Stomach (tissue), 9 donors: ENCODE measurements around the gene DDX39B. TPM values are rescaled to one million over a fixed set of nuclear protein-coding genes. Genes with fewer than 3 reads are reported as not detected.

ENCODE experiments used
- DNase-seq, 2 donors: peaks; one replicate each; pipeline versions ENCODE4 v3.0.0 to v3.0.0-alpha.2; 2013 to 2019
- H3K27ac ChIP-seq, 5 donors: fragments of 200-600 bp in 4 of 5; sonication (generic) in 4 of 5; one replicate each; pipeline ENCODE4 v1.5.1; 2013 to 2019; ENCODE audit warnings: mild to moderate bottlenecking in 1 of 5, moderate library complexity in 1 of 5
- H3K27me3 ChIP-seq, 3 donors: fragments of 200-600 bp; sonication (generic); one replicate each; pipeline ENCODE4 v1.5.1; 2017 to 2019; ENCODE audit warnings: mixed run types in 1 of 3
- H3K36me3 ChIP-seq, 4 donors: fragments of 200-600 bp; sonication (generic); 1 replicate in 3 of 4; 2 replicates in 1 of 4; pipeline ENCODE4 v1.5.1; 2016 to 2019
- H3K4me1 ChIP-seq, 4 donors: fragments of 200-600 bp; sonication (generic); one replicate each; pipeline ENCODE4 v1.5.1; 2016 to 2019
- H3K4me3 ChIP-seq, 4 donors: fragments of 200-600 bp; sonication (generic) in 3 of 4; one replicate each; pipeline ENCODE4 v1.5.1; 2016 to 2019; ENCODE audit warnings: mild to moderate bottlenecking in 1 of 4
- H3K9me3 ChIP-seq, 4 donors: fragments of 200-600 bp; sonication (generic); one replicate each; pipeline ENCODE4 v1.5.1; 2016 to 2019
- EP300 ChIP-seq: sonication (generic); formaldehyde crosslinking; IDR thresholded peaks from one replicate; pipeline ENCODE4 v1.6.1; 2017; ENCODE audit warnings: antibody characterized with exemption
- POLR2A ChIP-seq, 4 donors: fragments of 450-650 bp; IDR thresholded peaks; one replicate each; pipeline ENCODE4 v1.6.1; 2016; ENCODE audit warnings: antibody characterized with exemption in 4 of 4, control low read depth in 2 of 4, mild to moderate bottlenecking in 1 of 4, moderate library complexity in 1 of 4
- POLR2AphosphoS5 ChIP-seq, 3 donors: sonication (generic); formaldehyde crosslinking; IDR thresholded peaks; one replicate each; pipeline ENCODE4 v1.6.1; 2016; ENCODE audit warnings: antibody characterized with exemption in 3 of 3
- WGBS, 5 donors: extraction: QIAGEN DNeasy Blood & Tissue Kit in 3 of 5; methylation state at CpG; one replicate each; pipeline versions ENCODE4 v1.1.5 to v1.1.7; 2013 to 2018; 5-methylcytosine and 5-hydroxymethylcytosine counted together
- intact Hi-C: fragments of 100-400 bp; cut with DNase I; formaldehyde crosslinking; loops from one replicate; pipeline ENCODE4 v1.15.1; 2023; ENCODE audit warnings: low total_unique reads
- polyA plus RNA-seq, 3 donors: library from polyadenylated mRNA; stranded (reverse); fragments of 200-250 nt; gene quantifications; one replicate each; pipeline ENCODE4 v1.2.3, GENCODE V29; 2013
- total RNA-seq, 5 donors: library from RNA; depleted of rRNA; stranded (reverse); fragments of >200 nt; gene quantifications; one replicate each; pipeline versions ENCODE4 v1.1.0 to v1.2.3, GENCODE V29; 2014 to 2016
- TF ChIP-seq, protein P1 (sequence below), 7 experiments: fragments of 450-650 bp in 4 of 7; fragments of 200-600 bp in 3 of 7; sonication (generic) in 3 of 7; IDR thresholded peaks; one replicate each; pipeline ENCODE4 v1.5.1; 2016 to 2019; ENCODE audit warnings: antibody characterized with exemption in 7 of 7, control low read depth in 2 of 7, mild to moderate bottlenecking in 1 of 7
- donor health status: healthy with polysubstance abuse.
- donor health status: Bipolar disorder and iron deficiency.
- donor health status: healthy.

DDX39B gene
- total and polyA plus RNA-seq, 8 donors: 198 to 445 (median 255) TPM

DNA sequence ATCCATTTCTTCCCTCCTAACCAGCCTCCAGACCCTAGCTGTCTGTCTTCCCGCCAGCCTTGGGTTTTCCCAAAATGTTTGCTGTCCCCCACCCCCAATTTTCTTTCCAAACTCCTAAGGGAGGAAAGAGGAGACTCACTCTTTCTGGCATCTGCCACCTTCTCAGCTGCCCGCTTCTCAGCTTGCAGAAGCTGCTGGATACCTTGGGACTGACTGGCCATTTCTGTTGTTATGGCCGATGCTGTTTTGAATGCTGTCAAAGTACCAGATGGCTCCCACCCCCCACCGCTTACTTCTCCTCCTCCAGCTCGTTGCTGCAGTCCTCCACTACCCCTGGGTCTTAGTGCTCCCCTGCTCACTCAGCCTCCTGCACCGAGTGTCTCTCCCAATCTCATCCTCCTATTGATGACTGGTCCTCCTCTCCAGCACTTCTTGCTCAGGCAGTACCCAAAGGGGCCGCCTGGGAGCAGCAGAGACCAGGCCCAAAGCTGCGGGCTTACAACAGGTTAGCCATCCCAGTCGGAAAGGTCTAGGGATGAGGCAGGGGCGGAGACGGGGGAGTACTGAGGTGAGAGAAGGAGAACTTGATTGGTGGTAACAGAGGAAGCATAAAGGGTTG, 4.6 kb upstream of the DDX39B start, which contains the start of gene ATP6V1G2:
Gene ATP6V1G2, minus strand, starts transcription at position 270 of the 619 bp plus-strand sequence. Its CDS starts 49 bp downstream, at position 221.
- WGBS, 5 donors: 7 to 9% (median 8%) methylated on average over 11 of the region's 11 CpGs
- Histone ChIP-seq H3K27ac (peak within 1 kb of the TSS; percentile 86 to 89 (median 87)), H3K9me3 (no peaks in the 10 kb centered on the region), H3K4me1 (peaks cover 13 to 48% (median 36%) of the 10 kb centered on the region in 4 donors), H3K4me3 (peak within 1 kb of the TSS; percentile 43 to 54 (median 50)), H3K27me3 (no peaks in the 10 kb centered on the region), H3K36me3 (peaks cover 0 to 27% (median 25%) of the 10 kb centered on the region in 4 donors)
- DNase-seq: peak; percentile 89 to 96
- intact Hi-C loops: loop anchor here (5.0 kb wide), 1 partner anchor 56 kb away; no protein-coding TSS in a partner anchor
- TF ChIP-seq EP300 (no peak), POLR2AphosphoS5 (IDR thresholded peaks at IDR 0.05) (peak in 1 of 3 donors; percentile 65), POLR2A (IDR thresholded peaks at IDR 0.05) (no peak)
- TF ChIP-seq, protein P1, sequence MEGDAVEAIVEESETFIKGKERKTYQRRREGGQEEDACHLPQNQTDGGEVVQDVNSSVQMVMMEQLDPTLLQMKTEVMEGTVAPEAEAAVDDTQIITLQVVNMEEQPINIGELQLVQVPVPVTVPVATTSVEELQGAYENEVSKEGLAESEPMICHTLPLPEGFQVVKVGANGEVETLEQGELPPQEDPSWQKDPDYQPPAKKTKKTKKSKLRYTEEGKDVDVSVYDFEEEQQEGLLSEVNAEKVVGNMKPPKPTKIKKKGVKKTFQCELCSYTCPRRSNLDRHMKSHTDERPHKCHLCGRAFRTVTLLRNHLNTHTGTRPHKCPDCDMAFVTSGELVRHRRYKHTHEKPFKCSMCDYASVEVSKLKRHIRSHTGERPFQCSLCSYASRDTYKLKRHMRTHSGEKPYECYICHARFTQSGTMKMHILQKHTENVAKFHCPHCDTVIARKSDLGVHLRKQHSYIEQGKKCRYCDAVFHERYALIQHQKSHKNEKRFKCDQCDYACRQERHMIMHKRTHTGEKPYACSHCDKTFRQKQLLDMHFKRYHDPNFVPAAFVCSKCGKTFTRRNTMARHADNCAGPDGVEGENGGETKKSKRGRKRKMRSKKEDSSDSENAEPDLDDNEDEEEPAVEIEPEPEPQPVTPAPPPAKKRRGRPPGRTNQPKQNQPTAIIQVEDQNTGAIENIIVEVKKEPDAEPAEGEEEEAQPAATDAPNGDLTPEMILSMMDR (IDR thresholded peaks at IDR 0.05): peak in 6 of 7 experiments; percentile 50 to 99 (median 98)

DNA sequence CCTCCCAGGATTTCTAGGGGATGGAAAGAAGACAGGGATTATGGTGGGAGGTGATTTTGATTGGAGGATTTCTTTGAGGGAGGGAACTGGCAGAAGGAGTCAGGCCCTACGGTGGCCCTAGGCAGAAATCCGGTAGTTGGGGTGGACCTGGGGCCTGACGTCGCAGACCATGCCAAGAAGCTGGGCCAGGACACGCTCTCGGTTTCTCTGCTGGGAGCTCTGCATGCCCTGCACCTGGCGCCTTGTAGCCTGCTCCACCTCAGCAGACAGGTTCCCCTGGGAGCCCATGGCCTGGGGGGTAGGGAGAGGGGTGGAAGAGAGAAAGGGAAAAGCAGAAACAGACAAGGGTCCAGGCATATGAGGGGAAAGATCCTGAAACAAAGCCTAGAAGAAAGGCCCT, 3.5 kb upstream of the DDX39B start:
- H3K36me3 ChIP-seq: peaks cover 0 to 17% (median 15%) of the 10 kb centered on the region in 4 donors
- no peak overlapping the region for H3K27ac ChIP-seq
- intact Hi-C loops: loop anchor here (5.0 kb wide), 1 partner anchor 57 kb away; no protein-coding TSS in a partner anchor
- H3K9me3 ChIP-seq: no peaks in the 10 kb centered on the region
- peaks cover 19 to 55% (median 35%) of the 10 kb centered on the region in 4 donors for H3K4me1 ChIP-seq
- H3K27me3 ChIP-seq: no peaks in the 10 kb centered on the region
- WGBS, 5 donors: 68 to 84% (median 76%) methylated on average over 7 of the region's 7 CpGs
- no peak for DNase-seq
- H3K4me3 ChIP-seq: no peak overlapping the region
- TF ChIP-seq POLR2AphosphoS5 (IDR thresholded peaks at IDR 0.05): no peak
- TF ChIP-seq, protein P1 (IDR thresholded peaks at IDR 0.05): no peak
- TF ChIP-seq EP300: no peak
- TF ChIP-seq POLR2A (IDR thresholded peaks at IDR 0.05): no peak

- no peak overlapping the region for H3K27ac ChIP-seq
- intact Hi-C loops: loop anchor here (5.0 kb wide), 1 partner anchor 58 kb away; no protein-coding TSS in a partner anchor
- no peaks in the 10 kb centered on the region for H3K9me3 ChIP-seq
- no peak for DNase-seq
- no peaks in the 10 kb centered on the region for H3K27me3 ChIP-seq
- H3K36me3 ChIP-seq: peaks cover 6 to 17% (median 15%) of the 10 kb centered on the region in 4 donors
- H3K4me3 ChIP-seq: no peak overlapping the region
- no peak for TF ChIP-seq EP300
- no peak for TF ChIP-seq POLR2A (IDR thresholded peaks at IDR 0.05)
- TF ChIP-seq, protein P1 (IDR thresholded peaks at IDR 0.05): no peak
- no peak for TF ChIP-seq POLR2AphosphoS5 (IDR thresholded peaks at IDR 0.05)
- H3K4me1 ChIP-seq: peaks cover 25 to 58% (median 41%) of the 10 kb centered on the region in 4 donors
- 65 to 85% (median 77%) methylated on average over 2 of the region's 2 CpGs for WGBS, 5 donors
These were observed 2.9 kb upstream of the DDX39B start for GRCh38 chr6:31544676-31545075.

- no peaks in the 10 kb centered on the region for H3K9me3 ChIP-seq
- H3K27me3 ChIP-seq: no peaks in the 10 kb centered on the region
- DNase-seq: no peak
- 89 to 97% (median 95%) methylated on average over 6 of the region's 6 CpGs for WGBS, 5 donors
- H3K4me3 ChIP-seq: no peak overlapping the region
- TF ChIP-seq POLR2A (IDR thresholded peaks at IDR 0.05): no peak
- TF ChIP-seq POLR2AphosphoS5 (IDR thresholded peaks at IDR 0.05): no peak
- TF ChIP-seq EP300: no peak
- TF ChIP-seq, protein P1 (IDR thresholded peaks at IDR 0.05): no peak
- H3K36me3 ChIP-seq: peaks cover 15 to 18% (median 17%) of the 10 kb centered on the region in 4 donors
- intact Hi-C loops: no loop called here
- H3K27ac ChIP-seq: peak overlapping the region in 1 of 5 donors; percentile 99
- H3K4me1 ChIP-seq: peaks cover 35 to 58% (median 46%) of the 10 kb centered on the region in 4 donors
These were observed 1.8 kb upstream of the DDX39B start for GRCh38 chr6:31543639-31544038.
